OCI-LY7 (cell line): ENCODE results near the gene TTC39A. TPM values are rescaled to one million over a fixed set of nuclear protein-coding genes. Genes with fewer than 3 reads are reported as not detected.

Source experiments
- BruUV-seq: library from RNA; stranded (reverse); fragments of 400-500 nt; replicated peaks from 2 replicates; lab custom pipeline; 2021; lab: Mats Ljungman, UMichigan
- CTCF ChIA-PET: fragments of 300-600 bp; sonication (Branson Sonifier 250); formaldehyde crosslinking; loops from one replicate; lab custom pipeline; 2022; ENCODE audit warnings: antibody characterized with exemption; ENCODE audit not compliant: unreplicated experiment; lab: Charles Lee
- POLR2A ChIA-PET: fragments of 300-600 bp; sonication (Branson Sonifier 250); formaldehyde crosslinking; loops from one replicate; lab custom pipeline; 2022; ENCODE audit warnings: antibody characterized with exemption; lab: Charles Lee
- DNase-seq: peaks from one replicate; pipeline ENCODE4 v3.0.0-alpha.2; 2015; ENCODE audit warnings: low spot score
- H2AFZ ChIP-seq: fragments of 200-600 bp; sonication (generic), shearing (Covaris generic); 2 replicates; pipeline ENCODE4 v1.6.1; 2014; ENCODE audit warnings: mild to moderate bottlenecking, antibody characterized with exemption, low read length, moderate library complexity
- H3K27ac ChIP-seq: fragments of 200-600 bp; sonication (generic); 2 replicates; pipeline ENCODE4 v1.5.1; 2014; ENCODE audit warnings: mixed run types, low read depth, mild to moderate bottlenecking, moderate library complexity, low read length, inconsistent platforms; ENCODE audit not compliant: poor library complexity, severe bottlenecking
- H3K36me3 ChIP-seq: fragments of 200-600 bp; sonication (generic); 2 replicates; pipeline ENCODE4 v1.6.1; 2014; ENCODE audit warnings: mild to moderate bottlenecking, antibody characterized with exemption, low read length, moderate library complexity, mixed read lengths; ENCODE audit not compliant: insufficient read depth
- H3K4me1 ChIP-seq: fragments of 200-600 bp; sonication (generic); 2 replicates; pipeline ENCODE4 v1.5.1; 2014; ENCODE audit warnings: mild to moderate bottlenecking, low read length; ENCODE audit not compliant: insufficient read depth, poor library complexity, severe bottlenecking
- H3K4me2 ChIP-seq: fragments of 200-600 bp; sonication (generic); 2 replicates; pipeline ENCODE4 v1.6.1; 2014; ENCODE audit warnings: mild to moderate bottlenecking, low read length
- H3K4me3 ChIP-seq: fragments of 200-600 bp; sonication (generic); 2 replicates; pipeline ENCODE4 v1.5.1; 2014; ENCODE audit warnings: mild to moderate bottlenecking, low read depth, low read length; ENCODE audit not compliant: poor library complexity, severe bottlenecking
- H3K79me2 ChIP-seq: fragments of 200-600 bp; sonication (generic); 2 replicates; pipeline ENCODE4 v1.6.1; 2016; ENCODE audit warnings: low read depth, mild to moderate bottlenecking, low read length, moderate library complexity, mixed read lengths; ENCODE audit not compliant: insufficient read depth
- H3K9me2 ChIP-seq: fragments of 200-600 bp; sonication (generic); 2 replicates; pipeline ENCODE4 v1.6.1; 2016; ENCODE audit warnings: mild to moderate bottlenecking, low read length, mixed read lengths; ENCODE audit not compliant: insufficient read depth
- H3K9me3 ChIP-seq: fragments of 200-600 bp; sonication (generic); 2 replicates; pipeline ENCODE4 v1.6.1; 2014; ENCODE audit warnings: mild to moderate bottlenecking, mixed run types, low read length, mixed read lengths
- H4K20me1 ChIP-seq: fragments of 200-600 bp; sonication (generic); 2 replicates; pipeline ENCODE4 v1.6.1; 2014; ENCODE audit warnings: mild to moderate bottlenecking, antibody characterized with exemption, low read length, moderate library complexity, mixed read lengths; ENCODE audit not compliant: insufficient read depth
- EZH2phosphoT487 ChIP-seq: fragments of 200-600 bp; sonication (generic); IDR thresholded peaks from 2 replicates; pipeline ENCODE4 v1.6.1; 2018; ENCODE audit warnings: low read depth, borderline replicate concordance, mild to moderate bottlenecking, mixed run types, antibody characterized with exemption, low read length, moderate library complexity, mixed read lengths
- intact Hi-C: fragments of 100-400 bp; cut with micrococcal nuclease; formaldehyde crosslinking; loops from one replicate; pipeline ENCODE4 v1.10.0; 2022; ENCODE audit not compliant: unreplicated experiment
- total RNA-seq, 2 experiments: library from RNA; depleted of rRNA in 1 of 2; stranded (reverse); fragments of >200 nt in 1 of 2; shearing (Covaris generic) in 1 of 2; gene quantifications; 2 replicates each; pipeline ENCODE4 v1.2.3, GENCODE V29; 2014 to 2022
- TF ChIP-seq, protein P1 (sequence below): fragments of 200-600 bp; sonication (generic); conservative IDR thresholded peaks from 2 replicates; pipeline ENCODE4 v1.5.1; 2014; ENCODE audit warnings: mild to moderate bottlenecking, antibody characterized with exemption, low read length, moderate library complexity, mixed read lengths

TTC39A gene
- total RNA-seq, 2 experiments from 2014 or later = not detected

DNA sequence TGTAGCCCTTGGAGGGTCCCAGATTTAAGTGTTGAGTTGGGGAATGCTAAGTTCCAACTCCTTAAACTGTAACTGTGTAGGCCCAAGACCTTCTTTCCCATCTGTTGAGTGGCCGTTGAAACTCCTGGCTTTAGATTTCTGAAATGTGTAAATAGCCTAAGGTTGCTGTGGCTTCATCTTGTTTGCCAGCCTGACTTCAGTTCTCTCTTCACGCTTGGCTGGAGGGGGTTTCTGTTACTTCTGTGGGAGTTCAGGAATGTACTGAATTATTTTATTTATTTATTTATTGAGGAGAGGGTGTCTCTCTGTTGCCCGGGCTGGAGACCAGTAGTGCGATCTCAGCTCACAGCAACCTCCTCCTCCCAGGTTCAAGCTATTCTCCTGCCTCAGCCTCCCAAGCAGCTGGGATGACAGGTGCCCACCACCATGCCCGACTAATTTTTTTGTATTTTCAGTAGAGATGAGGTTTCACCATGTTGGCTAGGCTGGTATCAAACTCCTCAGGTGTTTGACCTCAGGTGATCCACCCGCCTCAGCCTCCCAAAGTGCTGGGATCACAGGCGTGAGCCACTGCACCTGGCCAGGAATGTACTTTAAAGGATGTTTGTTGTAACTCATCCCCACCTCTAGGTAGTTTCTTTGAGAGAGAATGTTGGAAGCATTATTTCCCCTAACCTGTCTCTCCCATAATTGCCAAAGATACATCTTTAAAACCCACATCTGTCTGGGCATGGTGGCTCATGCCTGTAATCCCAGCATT is 5.9 kb downstream of the TTC39A start:
- POLR2A ChIA-PET = no interaction called here
- Histone ChIP-seq H3K4me2 (no peak overlapping the region), H3K79me2 (no peaks in the 10 kb centered on the region), H3K4me3 (no peak overlapping the region), H3K27ac (no peak overlapping the region), H3K9me3 (no peaks in the 10 kb centered on the region), H3K4me1 (no peaks in the 10 kb centered on the region), H2AFZ (no peak overlapping the region), H4K20me1 (no peaks in the 10 kb centered on the region), H3K36me3 (no peaks in the 10 kb centered on the region), H3K9me2 (no peaks in the 10 kb centered on the region)
- intact Hi-C loops = no loop called here
- TF ChIP-seq, protein P1, sequence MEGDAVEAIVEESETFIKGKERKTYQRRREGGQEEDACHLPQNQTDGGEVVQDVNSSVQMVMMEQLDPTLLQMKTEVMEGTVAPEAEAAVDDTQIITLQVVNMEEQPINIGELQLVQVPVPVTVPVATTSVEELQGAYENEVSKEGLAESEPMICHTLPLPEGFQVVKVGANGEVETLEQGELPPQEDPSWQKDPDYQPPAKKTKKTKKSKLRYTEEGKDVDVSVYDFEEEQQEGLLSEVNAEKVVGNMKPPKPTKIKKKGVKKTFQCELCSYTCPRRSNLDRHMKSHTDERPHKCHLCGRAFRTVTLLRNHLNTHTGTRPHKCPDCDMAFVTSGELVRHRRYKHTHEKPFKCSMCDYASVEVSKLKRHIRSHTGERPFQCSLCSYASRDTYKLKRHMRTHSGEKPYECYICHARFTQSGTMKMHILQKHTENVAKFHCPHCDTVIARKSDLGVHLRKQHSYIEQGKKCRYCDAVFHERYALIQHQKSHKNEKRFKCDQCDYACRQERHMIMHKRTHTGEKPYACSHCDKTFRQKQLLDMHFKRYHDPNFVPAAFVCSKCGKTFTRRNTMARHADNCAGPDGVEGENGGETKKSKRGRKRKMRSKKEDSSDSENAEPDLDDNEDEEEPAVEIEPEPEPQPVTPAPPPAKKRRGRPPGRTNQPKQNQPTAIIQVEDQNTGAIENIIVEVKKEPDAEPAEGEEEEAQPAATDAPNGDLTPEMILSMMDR = no peak
- TF ChIP-seq EZH2phosphoT487 = no peak
- DNase-seq = no peak
- BruUV-seq = no TSS peak
- CTCF ChIA-PET = no interaction called here

DNA sequence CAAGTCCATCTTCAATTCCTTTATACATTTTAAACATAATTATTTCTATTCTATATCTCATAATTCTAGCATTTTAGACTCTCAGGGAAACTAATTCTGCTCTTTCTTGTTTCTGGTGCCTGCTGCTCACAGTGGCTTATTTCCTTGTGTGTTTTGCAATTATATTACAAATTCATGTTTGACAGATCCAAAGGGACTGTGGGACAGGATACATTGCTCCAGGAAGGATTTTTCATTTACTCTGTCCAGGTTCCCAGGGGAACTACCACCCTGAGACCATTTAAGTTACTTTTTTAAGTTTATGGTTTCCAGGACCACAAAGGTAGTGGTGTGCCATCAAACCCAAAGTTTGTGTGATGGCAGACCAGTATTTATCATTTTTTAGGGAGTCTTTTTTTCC is 6.6 kb downstream of the TTC39A start:
- no peak for DNase-seq
- CTCF ChIA-PET = no interaction called here
- BruUV-seq = no TSS peak
- Histone ChIP-seq H3K36me3 (no peaks in the 10 kb centered on the region), H3K9me2 (no peaks in the 10 kb centered on the region), H3K4me1 (no peaks in the 10 kb centered on the region), H3K4me3 (no peak overlapping the region), H4K20me1 (no peaks in the 10 kb centered on the region), H3K27ac (no peak overlapping the region), H3K79me2 (no peaks in the 10 kb centered on the region), H3K9me3 (no peaks in the 10 kb centered on the region), H3K4me2 (no peak overlapping the region), H2AFZ (no peak overlapping the region)
- intact Hi-C loops = no loop called here
- TF ChIP-seq, protein P1 = no peak
- TF ChIP-seq EZH2phosphoT487 = no peak
- POLR2A ChIA-PET = no interaction called here

DNA sequence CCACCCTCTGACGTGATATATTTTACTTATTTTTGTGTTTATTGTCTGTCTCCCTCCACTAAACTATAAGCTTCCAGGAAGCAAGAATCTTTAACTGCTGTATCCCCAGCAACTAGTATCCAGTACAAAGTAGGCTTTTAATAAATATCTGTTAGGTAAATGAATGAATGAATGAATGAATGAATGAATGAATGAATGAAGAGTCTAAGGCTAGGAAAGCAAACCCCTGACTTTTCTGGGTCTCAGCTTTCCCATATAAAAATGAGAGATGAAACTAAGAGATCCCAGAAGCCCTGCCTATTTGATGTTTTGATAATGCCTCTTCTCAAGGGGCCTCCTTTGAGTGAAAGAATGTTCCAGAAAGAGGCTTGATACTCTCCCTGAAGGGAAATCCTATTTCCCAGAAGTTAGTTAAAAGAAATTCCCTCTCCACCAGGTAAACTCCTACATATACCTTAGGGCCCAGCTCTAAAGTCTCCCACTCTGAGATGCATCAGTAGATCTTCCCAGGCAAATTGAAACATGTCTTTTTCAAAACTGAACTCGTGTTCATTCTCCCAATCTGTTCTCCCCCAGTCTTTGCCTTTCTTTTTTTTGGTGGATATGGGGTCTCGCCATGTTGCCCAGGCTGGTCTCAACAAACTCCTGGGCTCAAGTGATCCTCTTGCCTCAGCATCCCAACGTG is 7.8 kb downstream of the TTC39A start:
- Histone ChIP-seq H3K27ac (no peak overlapping the region), H4K20me1 (no peaks in the 10 kb centered on the region), H3K4me1 (no peaks in the 10 kb centered on the region), H3K4me2 (no peak overlapping the region), H3K79me2 (no peaks in the 10 kb centered on the region), H2AFZ (no peak overlapping the region), H3K36me3 (no peaks in the 10 kb centered on the region), H3K4me3 (no peak overlapping the region), H3K9me3 (no peaks in the 10 kb centered on the region), H3K9me2 (no peaks in the 10 kb centered on the region)
- ChIA-PET POLR2A (interaction anchor here (0.5 kb wide), 1 partner anchor 78 kb away, joined by 7 read pairs; no protein-coding TSS in a partner anchor), CTCF (no interaction called here)
- no TSS peak for BruUV-seq
- DNase-seq = no peak
- TF ChIP-seq, protein P1 = no peak
- no peak for TF ChIP-seq EZH2phosphoT487
- intact Hi-C loops = no loop called here
